ENCODE measurements around the gene CLIC3.

CLIC3 gene

GRCh38 chr9:136985027-136985602 is 11.3 kb downstream of the CLIC3 start:
- TF ChIP-seq, protein P1, sequence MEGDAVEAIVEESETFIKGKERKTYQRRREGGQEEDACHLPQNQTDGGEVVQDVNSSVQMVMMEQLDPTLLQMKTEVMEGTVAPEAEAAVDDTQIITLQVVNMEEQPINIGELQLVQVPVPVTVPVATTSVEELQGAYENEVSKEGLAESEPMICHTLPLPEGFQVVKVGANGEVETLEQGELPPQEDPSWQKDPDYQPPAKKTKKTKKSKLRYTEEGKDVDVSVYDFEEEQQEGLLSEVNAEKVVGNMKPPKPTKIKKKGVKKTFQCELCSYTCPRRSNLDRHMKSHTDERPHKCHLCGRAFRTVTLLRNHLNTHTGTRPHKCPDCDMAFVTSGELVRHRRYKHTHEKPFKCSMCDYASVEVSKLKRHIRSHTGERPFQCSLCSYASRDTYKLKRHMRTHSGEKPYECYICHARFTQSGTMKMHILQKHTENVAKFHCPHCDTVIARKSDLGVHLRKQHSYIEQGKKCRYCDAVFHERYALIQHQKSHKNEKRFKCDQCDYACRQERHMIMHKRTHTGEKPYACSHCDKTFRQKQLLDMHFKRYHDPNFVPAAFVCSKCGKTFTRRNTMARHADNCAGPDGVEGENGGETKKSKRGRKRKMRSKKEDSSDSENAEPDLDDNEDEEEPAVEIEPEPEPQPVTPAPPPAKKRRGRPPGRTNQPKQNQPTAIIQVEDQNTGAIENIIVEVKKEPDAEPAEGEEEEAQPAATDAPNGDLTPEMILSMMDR (IDR thresholded peaks at IDR 0.05; ENCODE audit: low read depth, low read length): no peak
- H3K4me3 ChIP-seq (replicated peaks in 1 of 2; ENCODE audit: low read depth in 2 of 2, low read length in 2 of 2): no peak overlapping the region
- no peak for DNase-seq (ENCODE audit: low read depth in 2 of 2)

GRCh38 chr9:136984464-136985026 is 11.8 kb downstream of the CLIC3 start:
- TF ChIP-seq, protein P1 (IDR thresholded peaks at IDR 0.05; ENCODE audit: low read depth, low read length): no peak
- no peak for DNase-seq (ENCODE audit: low read depth in 2 of 2)
- H3K4me3 ChIP-seq (replicated peaks in 1 of 2; ENCODE audit: low read depth in 2 of 2, low read length in 2 of 2): no peak overlapping the region

DNA sequence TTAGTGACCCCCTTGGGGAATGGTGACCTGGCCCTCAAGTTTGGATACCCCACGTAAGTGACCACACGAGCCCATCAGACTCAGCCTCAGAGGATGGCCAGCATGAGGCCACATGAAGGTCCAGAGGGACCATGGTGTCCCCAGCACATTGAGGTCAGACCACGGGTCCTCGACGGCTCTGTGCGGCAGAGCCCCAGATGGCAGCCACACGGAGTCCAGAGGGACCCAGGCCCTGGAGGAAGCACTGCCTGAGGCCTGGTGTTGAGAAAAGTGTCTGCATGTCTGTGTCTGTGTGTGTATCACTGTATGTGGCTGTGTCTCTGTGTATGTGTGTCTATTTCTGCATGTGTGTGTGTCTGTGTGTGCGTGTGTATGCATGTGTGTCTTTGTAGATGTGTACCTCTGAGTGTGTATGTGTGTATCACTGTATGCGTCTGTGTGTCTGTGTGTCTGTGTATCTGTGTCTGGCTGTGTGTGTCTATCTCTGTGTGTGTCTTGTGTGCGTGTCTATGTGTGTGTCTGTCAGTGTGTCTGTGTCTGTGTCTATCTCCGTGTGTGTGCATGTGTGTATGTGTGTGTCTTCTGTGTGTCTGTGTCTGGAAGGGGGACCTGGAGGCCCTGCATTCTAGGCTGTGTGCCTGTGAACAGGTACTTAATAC is 12.6 kb downstream of the CLIC3 start:
- no peak overlapping the region for H3K4me3 ChIP-seq (replicated peaks in 1 of 2; ENCODE audit: low read depth in 2 of 2, low read length in 2 of 2)
- TF ChIP-seq, protein P1 (IDR thresholded peaks at IDR 0.05; ENCODE audit: low read depth, low read length): no peak
- DNase-seq (ENCODE audit: low read depth in 2 of 2): no peak

GRCh38 chr9:136983167-136983566 is 13.2 kb downstream of the CLIC3 start:
- no peak for DNase-seq (ENCODE audit: low read depth in 2 of 2)
- no peak overlapping the region for H3K4me3 ChIP-seq (replicated peaks in 1 of 2; ENCODE audit: low read depth in 2 of 2, low read length in 2 of 2)
- TF ChIP-seq, protein P1 (IDR thresholded peaks at IDR 0.05; ENCODE audit: low read depth, low read length): no peak

DNA sequence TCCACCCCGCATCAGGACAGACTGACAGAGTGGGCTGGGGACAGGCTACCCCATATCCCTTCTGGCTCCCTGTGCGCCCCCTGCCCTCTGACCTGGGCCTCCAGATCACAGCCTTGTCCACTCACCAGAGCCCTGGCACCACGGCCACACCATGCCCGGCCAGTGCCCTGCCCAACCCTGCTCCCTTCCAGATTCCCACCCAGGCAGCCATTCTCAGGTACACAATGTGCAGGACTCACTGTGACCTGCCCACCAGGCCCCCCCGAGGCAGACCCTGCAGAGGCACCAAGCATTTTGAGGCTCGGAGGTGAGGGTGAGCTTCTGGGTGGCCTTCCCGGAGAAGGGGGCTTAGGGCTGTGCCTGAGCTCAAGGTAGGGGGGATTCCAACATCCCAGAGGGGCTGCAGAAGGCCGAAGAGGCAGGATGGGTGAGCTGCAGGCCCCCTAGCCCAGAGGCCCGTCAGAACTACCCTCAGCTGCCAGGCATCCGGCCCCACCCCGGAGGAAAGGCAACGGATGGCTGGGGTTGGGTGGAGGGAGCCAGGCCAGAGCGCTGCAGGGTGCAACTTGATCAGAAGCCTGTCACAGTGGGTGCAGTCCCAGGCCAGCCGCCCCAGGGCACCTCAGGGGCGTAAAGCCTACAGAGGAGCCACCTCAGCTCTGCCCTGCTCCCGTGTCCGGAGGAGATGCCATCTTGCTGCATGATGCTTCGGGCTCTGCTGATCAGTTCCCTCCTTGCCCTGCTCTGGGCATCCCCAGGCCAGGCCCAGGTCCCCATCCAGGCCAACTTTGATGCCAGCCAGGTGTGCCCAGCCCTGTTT is 13.9 kb downstream of the CLIC3 start, which contains the start of gene LCNL1:
Gene LCNL1, plus strand, starts transcription at position 762 of the 820 bp plus-strand sequence. CDS start 594 bp downstream, outside the sequence.
- H3K4me3 ChIP-seq (replicated peaks in 1 of 2; ENCODE audit: low read depth in 2 of 2, low read length in 2 of 2): no peak within 1 kb of the TSS
- no peak for DNase-seq (ENCODE audit: low read depth in 2 of 2)
- TF ChIP-seq, protein P1 (IDR thresholded peaks at IDR 0.05; ENCODE audit: low read depth, low read length): no peak

- peak in 1 of 2 donors; percentile 13 for DNase-seq (ENCODE audit: low read depth in 2 of 2)
- TF ChIP-seq, protein P1 (IDR thresholded peaks at IDR 0.05; ENCODE audit: low read depth, low read length): no peak
- no peak overlapping the region for H3K4me3 ChIP-seq (replicated peaks in 1 of 2; ENCODE audit: low read depth in 2 of 2, low read length in 2 of 2)
These were observed 14.7 kb downstream of the CLIC3 start for GRCh38 chr9:136981588-136982231.

Measured in cardiac fibroblast (primary cell).